NCI-H1436 treated with DMSO at 0.1 percent for 48 hours (cell line): ENCODE data around the gene LMTK3.

ENCODE experiments used
- DNase-seq: peaks from one replicate; lab custom pipeline; 2025; lab: John Stamatoyannopoulos, UW

The LMTK3 gene, protein sequence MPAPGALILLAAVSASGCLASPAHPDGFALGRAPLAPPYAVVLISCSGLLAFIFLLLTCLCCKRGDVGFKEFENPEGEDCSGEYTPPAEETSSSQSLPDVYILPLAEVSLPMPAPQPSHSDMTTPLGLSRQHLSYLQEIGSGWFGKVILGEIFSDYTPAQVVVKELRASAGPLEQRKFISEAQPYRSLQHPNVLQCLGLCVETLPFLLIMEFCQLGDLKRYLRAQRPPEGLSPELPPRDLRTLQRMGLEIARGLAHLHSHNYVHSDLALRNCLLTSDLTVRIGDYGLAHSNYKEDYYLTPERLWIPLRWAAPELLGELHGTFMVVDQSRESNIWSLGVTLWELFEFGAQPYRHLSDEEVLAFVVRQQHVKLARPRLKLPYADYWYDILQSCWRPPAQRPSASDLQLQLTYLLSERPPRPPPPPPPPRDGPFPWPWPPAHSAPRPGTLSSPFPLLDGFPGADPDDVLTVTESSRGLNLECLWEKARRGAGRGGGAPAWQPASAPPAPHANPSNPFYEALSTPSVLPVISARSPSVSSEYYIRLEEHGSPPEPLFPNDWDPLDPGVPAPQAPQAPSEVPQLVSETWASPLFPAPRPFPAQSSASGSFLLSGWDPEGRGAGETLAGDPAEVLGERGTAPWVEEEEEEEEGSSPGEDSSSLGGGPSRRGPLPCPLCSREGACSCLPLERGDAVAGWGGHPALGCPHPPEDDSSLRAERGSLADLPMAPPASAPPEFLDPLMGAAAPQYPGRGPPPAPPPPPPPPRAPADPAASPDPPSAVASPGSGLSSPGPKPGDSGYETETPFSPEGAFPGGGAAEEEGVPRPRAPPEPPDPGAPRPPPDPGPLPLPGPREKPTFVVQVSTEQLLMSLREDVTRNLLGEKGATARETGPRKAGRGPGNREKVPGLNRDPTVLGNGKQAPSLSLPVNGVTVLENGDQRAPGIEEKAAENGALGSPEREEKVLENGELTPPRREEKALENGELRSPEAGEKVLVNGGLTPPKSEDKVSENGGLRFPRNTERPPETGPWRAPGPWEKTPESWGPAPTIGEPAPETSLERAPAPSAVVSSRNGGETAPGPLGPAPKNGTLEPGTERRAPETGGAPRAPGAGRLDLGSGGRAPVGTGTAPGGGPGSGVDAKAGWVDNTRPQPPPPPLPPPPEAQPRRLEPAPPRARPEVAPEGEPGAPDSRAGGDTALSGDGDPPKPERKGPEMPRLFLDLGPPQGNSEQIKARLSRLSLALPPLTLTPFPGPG (N-terminal part only)

DNA sequence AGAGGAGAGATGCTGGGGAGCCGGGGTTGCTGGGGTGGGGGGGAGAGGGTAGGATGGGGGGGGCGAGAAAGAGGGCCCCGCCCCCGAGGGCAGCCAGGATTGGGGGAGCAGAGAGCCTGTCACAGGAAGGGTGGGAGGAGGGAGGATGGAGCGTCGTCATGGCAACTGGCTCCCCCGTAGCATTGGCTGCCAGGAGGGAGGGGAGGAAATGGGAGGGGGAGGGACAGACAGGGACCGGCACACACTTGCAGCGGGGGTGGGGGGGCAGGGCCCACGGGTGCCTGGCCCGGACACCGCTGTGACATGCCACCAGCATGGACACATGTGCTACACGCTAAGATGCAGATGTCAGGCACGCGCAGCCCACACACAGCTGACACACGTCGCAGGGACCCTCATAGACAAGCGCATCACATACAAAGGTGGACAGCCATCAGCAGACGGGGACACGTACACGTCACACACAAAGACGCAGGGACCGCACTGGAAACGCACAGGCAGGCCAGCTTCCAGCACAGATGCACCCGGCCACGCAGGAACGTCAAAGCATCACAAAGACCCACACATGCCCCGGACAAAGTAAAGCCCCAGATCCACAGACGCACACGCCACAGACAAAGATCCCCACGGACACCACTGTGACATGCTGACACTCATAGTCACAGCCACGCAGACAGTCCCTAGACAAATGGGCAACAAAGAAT lies at the start of gene LMTK3:
Gene LMTK3 (minus strand): TSS at position 36 of the 704 bp plus-strand sequence. CDS start 259 bp downstream, outside the sequence.
- no peak for DNase-seq

DNA sequence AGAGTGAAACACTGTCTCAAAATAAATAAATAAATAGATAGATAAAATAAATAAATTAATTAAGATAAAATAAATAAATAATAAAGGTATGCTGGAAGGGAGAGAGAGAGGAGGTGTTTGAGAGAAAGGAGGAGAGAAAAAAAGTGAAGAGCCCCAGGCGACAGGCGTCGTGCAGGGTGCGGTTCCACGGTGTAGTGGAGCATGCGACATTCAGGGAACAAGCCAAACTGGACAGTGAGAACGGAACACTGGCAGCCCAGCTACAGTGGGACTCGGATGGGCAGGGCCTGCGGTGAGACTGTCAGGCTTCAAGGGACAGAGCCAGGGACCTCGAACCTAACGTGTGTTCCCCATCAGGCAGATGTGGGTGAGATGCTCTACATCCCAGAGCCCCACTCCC lies 49.8 kb upstream of the LMTK3 start:
- no peak for DNase-seq

DNA sequence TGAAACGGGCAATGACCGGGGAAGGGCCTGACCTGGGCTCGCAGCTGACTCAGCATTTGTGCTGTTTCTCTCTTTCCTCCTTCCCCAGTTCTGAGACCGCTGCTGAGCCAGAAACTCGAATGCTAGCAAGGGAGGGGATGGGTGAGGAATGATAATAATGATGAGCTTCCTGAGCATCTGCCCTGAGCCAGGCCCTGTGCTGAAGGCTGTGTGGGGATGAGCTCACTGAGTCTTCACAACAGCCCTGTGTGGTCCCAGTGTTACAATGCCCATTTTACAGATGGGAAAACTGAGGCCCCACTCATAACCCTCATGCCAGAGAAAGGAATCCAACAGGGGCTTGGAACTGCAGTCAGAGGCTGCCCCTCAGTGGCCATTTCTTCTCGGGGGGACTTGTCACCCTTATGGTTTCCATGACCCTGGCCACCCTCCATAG lies 48.5 kb upstream of the LMTK3 start:
- no peak for DNase-seq

DNA sequence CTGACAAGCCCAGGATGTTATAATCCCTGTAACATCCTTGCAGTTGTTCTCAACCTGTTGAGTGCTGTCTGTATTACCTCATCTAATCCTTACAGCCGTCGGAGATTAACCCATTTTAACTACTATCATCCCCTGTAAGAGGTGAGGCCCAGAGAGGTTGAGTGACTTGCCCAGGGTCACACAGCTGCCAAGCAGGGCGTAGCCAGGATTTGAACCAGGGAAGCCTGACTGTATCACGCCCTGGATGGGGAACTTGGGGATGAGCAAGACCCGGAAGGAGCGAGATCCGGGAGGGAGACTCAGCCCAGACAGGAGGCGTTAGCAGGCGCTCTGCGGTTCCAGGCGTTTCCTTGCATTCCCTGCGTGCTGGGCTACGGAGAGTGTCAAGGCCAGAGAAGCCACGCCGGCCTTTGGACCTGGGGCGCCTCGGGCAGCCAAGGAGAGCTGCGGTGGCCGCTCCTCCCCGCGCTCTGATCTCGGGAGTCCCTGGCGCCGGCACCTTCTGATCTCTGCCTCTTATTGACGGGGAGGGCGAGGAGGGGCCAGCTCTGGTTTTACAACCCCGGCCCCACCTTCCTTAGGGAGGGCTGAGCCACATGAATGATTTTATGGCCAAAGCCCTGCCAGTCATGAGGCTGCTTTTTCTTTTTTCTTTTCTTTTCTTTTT lies 46.5 kb upstream of the LMTK3 start:
- DNase-seq, result no peak

DNA sequence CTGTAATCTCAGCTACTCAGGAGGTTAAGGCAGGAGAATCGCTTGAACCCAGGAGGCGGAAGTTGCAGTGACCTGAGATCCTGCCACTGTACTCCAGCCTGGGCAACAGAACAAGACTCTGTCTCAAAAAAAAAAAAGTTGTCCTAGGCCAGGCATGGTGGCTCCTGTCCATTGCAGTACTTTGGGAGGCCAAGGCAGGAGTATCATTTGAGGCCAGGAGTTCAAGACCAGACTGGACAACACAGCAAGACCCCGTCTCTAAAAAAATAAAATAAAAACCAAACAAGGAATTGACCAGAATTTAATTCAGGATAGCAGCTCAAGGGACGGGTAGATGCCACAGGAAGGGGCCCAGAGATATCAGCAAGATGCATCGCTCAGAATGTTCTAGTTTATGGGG lies 45.2 kb upstream of the LMTK3 start:
- no peak for DNase-seq

DNA sequence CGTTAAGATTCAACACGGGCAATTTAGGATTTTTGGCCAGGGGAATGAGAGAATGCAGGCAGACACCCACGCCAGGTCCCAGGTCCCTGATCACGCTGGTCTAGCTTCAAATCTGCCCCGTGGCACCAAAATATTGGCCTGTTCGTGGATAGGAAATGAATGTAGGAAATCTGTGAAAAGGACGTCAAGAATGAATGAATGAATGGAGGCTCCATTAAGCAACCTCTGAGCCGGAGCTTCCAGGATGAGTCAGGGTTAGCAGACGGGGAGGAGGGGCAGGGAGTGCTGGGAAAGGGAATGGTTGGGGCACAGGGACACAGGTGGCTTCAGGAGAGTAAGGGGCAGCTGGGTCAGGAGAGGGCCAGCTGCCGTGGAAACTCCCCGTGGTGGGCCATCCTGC lies 44.5 kb upstream of the LMTK3 start:
- no peak for DNase-seq

DNA sequence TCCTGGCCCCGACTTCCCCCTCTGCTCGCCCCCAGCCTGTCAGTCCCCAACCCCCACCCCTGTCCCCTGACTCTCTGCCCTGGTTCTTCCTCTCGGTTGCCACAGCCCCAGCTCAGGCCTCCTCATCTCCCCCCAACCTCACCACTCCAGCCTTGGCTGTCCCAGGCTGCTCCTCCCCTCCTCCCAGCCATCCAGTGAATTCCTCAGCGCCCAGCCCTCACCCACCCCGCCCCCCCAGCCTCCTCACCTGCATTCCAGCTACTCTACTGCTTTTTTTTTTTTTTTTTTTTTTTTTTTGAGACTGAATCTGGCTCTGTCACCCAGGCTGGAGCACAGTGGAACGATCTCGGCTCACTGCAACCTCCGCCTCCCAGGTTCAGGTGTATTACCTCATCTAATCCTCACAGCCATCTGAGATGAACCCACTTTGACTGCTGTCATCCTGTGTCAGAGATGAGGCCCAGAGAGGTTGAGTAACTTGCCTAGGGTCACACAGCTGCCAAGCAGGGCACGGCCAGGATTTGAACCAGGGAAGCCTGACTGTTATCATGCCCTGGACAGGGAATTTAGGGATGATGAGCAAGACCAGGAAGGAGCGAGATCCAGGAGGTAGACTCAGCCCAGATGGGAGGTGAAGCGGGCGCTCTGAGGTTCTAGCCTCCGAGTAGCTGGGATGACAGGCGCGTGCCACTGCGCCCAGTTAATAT lies 42.9 kb upstream of the LMTK3 start:
- DNase-seq, result no peak

DNA sequence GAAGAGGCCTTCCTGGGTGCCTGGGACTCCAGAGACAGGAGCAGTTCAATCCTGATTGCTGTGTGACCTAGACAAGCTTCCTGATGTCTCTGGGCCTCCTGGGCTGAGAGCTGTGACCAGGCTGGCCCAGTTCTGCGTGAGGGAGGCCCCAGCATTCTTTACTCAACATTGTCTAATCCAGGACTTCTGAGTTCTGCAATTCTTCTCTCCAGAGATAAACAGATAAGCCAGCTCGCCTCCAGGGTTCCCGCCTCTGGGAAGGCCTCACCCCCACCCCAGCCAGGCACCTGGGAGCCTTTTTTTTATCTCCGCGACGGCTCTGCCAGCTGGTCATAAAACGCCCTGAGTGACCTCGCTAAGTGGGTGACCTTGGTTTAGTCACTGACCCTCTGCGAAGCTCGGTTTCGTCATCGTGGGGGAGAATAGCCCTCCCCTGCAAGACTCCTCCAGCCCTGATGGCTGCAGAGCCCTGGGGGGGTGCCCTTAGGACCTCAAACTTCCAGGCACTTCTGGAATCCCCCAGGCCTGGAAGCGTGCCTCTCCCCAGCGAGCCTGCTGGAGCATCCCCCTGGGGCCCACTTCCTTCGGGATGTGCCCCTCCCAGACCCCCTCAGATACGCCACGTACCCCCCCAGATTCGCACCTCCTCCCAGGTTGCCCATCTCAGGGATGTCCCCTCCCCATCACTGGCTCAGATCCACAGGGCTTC lies 42.2 kb upstream of the LMTK3 start:
- DNase-seq, result no peak

DNA sequence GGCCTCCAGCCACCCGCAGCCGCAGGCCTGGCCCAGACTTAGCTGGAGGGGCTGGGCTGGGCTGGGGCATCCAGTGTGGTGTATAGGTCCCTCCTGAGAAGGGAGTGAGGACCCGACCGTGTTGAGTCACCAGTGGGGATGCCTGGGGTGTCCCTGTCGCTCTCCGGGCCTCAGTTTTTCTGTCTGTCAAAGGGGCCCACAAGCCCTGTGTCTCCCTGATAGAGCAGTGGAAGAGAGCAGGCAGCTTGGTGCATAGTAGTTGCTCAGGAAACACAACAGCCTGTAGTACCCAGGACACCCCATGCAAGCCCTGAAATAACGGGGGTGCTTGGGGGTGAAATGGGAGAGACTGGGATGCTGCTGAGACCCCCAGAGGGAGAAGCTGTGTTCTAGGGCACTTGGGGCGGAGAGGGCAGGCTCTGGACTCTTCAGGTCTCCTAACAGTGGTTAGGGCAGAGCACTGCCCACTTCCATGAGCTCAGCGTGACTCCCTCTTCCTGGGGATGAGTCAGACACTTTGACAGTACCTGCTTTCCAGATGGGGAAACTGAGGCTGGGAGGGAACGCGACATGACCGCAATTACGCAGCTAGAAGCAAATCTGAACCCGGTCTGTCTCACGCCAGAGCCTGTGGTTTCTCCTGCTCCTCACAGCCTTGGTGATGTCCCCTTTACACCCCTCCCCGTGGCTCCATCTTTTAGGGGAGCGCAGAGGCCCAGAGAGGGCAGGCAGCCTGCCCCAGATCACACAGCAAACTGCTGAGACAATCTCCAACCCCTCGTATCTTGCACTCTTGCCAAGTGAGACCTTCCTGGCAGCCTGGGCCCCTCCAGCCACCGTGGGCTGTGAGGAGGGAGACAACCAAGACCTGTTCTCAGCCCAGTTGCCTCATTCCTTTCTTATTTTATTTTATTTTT lies 41.0 kb upstream of the LMTK3 start:
- DNase-seq, result no peak

DNA sequence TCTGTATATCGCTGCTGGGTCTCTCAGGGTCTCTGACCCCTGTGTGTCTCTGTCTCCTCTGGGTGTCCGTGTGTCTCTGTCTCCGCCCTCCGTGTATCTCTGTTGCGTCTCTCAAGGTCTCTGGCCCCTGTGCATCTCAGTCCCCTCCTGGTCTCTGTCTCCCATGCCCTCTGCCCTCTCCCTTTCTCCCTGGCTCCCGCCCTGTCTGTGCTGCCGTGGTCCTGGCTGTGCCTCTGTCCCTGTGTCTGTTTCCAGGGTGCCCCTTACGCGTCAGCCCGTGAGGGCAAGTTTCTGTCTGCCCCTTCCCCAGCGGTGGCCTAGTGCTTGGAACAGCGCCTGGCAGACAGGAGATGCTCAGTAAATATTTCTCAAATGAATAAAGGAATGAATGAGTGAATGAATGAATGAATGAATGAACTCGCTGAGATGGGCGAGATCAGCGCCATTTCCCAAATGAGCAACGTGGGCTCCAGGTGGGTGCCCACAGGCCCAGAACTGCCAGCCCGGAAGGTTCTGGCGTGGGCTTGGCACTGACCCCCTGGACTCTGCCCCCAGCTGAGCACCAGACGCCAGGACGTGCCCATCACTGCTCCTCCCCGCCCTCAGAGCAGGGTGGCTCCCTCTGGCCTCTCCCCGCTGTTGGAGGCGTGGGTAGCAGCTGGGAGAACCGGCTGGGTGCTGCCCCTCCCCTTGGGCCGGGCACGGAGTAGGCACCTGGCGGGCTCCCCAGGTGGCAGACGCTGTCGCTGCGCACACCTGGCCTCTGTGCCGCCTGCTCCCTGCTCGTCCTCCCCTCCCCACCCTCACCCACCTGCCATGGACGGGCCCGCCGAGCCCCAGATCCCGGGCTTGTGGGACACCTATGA lies 40.0 kb upstream of the LMTK3 start, which contains the start of gene SULT2B1:
Gene SULT2B1 (plus strand): TSS at position 736 of the 866 bp plus-strand sequence. CDS start 81 bp downstream, at position 817.
- no peak for DNase-seq

DNA sequence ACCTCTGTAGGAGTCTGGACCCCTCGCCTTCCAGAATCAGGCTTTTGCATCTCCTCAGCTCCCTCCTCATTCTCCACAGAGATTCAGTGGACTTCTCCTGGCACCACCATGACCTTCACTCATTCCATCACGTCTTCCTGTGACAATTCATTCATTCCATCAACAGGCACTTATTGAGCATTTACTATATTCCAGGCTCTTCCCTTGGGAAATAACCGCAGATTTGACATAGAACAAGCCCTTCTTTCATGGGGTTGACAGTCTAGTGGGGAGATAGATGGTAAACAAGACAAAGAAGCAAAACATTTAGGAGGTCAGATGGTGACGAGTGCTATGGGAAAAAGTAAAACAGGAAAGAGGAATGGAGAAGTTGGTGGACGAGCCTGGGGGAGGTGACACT lies 37.7 kb upstream of the LMTK3 start:
- no peak for DNase-seq

DNA sequence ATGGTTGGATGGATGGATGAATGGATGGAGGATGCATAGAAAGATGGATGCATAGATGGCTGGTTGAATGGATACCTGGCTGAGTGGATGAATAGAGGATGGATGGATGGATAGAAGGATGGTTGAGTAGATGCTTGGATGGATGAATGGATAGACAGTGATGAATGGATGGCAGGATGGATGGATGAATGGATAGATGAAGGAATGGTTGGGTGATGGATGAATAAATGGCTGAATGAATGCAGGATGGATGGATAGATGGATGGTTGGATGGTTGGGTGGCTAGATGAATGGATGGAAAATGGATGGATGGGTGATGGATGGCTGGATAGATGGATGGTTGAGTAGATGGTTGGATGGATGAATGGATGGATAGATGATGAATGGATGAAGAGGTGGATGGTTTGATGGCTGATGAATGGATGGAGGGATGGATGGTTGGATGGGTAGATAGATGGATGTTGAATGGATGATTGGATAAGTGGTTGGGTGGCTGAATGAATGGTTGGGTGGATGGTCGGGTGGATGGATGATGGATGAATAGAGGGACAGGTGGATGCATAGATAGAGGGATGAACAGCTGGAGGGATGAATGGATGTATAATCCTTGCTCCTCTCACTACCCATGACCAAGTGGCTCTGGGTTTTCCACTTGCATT lies 36.7 kb upstream of the LMTK3 start:
- no peak for DNase-seq

DNA sequence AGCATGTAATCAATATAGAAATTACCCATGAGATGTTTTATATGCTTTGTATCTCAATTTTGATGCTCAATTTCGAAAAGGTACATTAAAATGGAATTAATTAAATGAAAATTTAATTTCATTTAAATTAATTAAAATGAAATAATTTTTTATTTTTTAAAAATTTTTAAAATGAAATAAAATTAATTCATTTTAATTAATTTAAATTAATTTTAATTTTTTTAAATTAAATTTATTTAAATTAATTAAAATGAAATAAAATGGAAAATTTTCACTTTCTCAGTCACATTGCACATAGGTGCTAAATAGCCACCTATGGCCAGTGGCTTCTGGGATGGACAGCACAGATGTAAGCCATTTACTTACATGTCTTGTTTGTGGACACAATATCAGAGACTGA lies 36.1 kb upstream of the LMTK3 start:
- no peak for DNase-seq

DNA sequence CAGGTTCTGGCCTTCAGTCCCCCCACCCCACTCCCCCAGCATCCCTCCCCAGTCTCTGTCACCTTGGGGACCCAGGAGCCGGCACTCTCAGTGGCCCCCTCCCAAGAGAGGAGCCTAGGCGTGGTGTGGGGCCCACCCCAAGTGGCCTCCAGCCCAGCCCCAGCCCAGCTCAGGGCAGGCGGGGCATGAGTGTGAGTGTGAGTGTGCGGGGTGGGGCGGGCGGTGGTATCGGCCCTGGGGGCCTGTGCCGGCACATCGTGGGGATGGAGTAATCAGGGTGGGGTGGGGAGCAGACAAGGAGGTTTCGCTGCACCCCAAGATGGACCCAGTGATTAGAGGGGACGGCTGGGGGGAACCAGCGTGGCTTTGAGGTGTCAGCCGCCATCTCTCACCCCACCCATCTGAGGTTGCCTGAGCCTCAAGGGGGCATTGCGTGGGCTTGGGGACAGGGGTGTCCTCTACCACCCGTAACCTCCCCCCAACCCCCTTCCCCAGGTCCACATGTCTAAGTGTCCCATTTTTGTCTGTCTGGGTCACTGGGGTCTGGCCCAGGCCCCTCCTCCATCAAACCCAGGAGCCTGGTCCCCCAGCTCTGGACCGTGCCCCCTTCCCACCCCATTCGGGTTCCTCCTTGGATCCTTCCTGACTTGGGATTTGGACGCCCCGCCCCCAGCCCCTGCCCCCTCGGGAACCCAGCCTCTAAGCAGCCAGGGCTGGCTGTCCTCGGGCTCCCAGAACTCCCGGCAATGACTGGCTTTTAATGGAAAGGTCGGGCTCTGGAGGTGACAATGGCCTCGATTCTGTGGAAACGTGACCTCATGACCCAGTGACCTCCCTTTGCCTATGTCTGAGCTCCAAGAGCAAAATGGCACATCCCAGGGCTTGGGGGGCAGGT lies 33.5 kb upstream of the LMTK3 start:
- DNase-seq, result no peak

DNA sequence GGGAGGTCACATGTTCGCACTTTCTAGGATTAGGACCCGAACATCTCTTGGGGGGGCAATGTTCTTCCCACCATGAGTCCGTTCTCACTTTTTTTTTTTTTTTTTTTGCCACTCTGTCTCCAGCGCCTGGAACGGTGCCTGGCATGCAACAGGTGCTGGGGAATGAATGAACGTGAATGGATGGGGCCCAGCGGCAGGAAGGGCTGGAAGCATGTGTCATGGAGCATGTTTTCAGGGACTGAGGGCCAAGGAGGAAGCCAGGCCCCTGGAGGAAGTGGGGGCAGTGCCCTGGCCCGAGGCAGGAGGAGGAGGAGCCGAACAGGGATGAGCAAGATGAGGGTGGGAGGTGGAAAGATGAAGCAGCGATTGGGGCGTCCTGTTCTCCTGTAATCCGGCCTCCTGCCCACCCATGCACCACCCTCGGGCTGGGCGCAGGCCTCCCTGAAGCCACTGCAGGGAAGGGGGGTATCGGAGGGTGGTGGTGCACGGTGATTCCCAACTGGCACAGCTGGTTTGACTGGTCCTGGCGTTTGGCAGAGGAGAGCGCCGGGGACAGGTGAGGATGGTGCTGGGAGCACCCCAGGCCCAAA lies 31.6 kb upstream of the LMTK3 start:
- DNase-seq, result no peak

DNA sequence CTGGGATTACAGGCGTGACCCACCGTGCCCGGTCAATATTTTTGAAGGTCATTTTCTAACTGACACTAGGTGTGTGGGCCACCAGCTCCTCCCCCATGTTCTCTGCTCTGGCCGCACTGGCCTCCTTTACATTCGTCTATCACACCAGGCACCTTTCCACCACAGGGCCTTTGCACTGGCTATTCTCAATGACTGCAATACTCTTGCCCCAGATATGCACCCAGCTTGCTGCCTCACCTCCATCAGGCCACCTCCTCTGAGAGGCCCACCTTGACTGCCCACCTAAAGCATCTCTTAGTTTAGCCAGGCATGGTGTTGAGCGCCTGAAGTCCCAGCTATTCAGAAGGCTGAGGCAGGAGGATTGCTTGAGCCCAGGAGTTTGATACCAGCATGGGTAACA lies 30.2 kb upstream of the LMTK3 start:
- DNase-seq, result no peak
